ENCODE data around the gene SYT8.

DNA sequence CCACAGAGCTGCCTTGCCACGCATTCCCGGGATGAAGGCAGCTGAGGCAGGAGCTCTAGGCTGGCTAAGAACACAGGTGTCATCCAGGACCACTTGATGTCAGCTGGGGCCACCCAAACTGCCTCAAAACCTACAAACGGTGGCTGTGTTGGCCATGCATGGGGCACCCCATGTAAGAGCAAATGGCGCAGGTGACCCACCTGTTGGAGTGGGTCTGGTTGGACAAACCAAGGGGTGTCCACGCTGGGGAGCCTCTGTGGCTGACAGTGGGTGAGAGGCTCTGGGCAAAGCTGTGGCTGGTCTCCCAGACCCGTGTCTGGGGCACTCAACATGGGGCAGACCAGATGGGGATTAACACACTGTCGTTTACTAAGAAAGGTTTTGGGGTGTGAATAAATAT, 19.0 kb upstream of the SYT8 start:
- TF ChIP-seq POLR2A (IDR thresholded peaks at IDR 0.05) (no peak), POLR2AphosphoS5 (IDR thresholded peaks at IDR 0.05; ENCODE audit: insufficient read depth in 1 of 2, low read depth in 1 of 2) (no peak)
- TF ChIP-seq, protein P1, sequence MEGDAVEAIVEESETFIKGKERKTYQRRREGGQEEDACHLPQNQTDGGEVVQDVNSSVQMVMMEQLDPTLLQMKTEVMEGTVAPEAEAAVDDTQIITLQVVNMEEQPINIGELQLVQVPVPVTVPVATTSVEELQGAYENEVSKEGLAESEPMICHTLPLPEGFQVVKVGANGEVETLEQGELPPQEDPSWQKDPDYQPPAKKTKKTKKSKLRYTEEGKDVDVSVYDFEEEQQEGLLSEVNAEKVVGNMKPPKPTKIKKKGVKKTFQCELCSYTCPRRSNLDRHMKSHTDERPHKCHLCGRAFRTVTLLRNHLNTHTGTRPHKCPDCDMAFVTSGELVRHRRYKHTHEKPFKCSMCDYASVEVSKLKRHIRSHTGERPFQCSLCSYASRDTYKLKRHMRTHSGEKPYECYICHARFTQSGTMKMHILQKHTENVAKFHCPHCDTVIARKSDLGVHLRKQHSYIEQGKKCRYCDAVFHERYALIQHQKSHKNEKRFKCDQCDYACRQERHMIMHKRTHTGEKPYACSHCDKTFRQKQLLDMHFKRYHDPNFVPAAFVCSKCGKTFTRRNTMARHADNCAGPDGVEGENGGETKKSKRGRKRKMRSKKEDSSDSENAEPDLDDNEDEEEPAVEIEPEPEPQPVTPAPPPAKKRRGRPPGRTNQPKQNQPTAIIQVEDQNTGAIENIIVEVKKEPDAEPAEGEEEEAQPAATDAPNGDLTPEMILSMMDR (IDR thresholded peaks at IDR 0.05), result no peak

Measured in vagina (tissue), 2 donors.